Gastrocnemius medialis (tissue), 4 donors: ENCODE results near the gene ACKR2. TPM values are rescaled to one million over a fixed set of nuclear protein-coding genes. Genes with fewer than 3 reads are reported as not detected.

Experiments
- ATAC-seq, 2 donors: fragments of 150-250 bp; one replicate each; pipeline ENCODE4 v1.9.1; 2016
- DNase-seq, 2 donors: peaks; one replicate each; pipeline ENCODE4 v3.0.0-alpha.2; 2019
- H3K27ac ChIP-seq, 4 donors: fragments of 200-600 bp; sonication (generic); 1 replicate in 1 of 4; 2 replicates in 3 of 4; pipeline ENCODE4 v1.5.1; 2016 to 2018; ENCODE audit warnings: mild to moderate bottlenecking in 2 of 4, moderate library complexity in 1 of 4
- H3K27me3 ChIP-seq, 3 donors: fragments of 200-600 bp; sonication (generic) in 2 of 3; 1 replicate in 1 of 3; 2 replicates in 2 of 3; pipeline versions ENCODE4 v1.5.1 to v1.6.0; 2016 to 2019; ENCODE audit warnings: mild to moderate bottlenecking in 1 of 3, moderate library complexity in 1 of 3
- H3K36me3 ChIP-seq, 2 donors: fragments of 200-600 bp; sonication (generic) in 1 of 2; one replicate each; pipeline ENCODE4 v1.5.1; 2017 to 2018
- H3K4me1 ChIP-seq, 2 donors: fragments of 200-600 bp; sonication (generic) in 1 of 2; one replicate each; pipeline ENCODE4 v1.5.1; 2016 to 2017; ENCODE audit warnings: mild to moderate bottlenecking in 2 of 2
- H3K4me3 ChIP-seq, 4 donors: fragments of 200-600 bp; sonication (generic) in 3 of 4; 1 replicate in 1 of 4; 2 replicates in 3 of 4; pipeline ENCODE4 v1.5.1; 2016 to 2019; ENCODE audit warnings: mild to moderate bottlenecking in 2 of 4
- H3K9me3 ChIP-seq, 3 donors: fragments of 200-600 bp; sonication (generic) in 2 of 3; 1 replicate in 1 of 3; 2 replicates in 2 of 3; pipeline ENCODE4 v1.5.1; 2016 to 2019
- CTCF ChIP-seq, 5 experiments: fragments of 450-650 bp in 3 of 5; fragments of 200-600 bp in 2 of 5; sonication (generic) in 2 of 5; IDR thresholded peaks in 4 of 5; conservative IDR thresholded peaks in 1 of 5; 1 replicate in 4 of 5; 2 replicates in 1 of 5; pipeline ENCODE4 v1.5.1; 2016 to 2019; ENCODE audit warnings: antibody characterized with exemption in 5 of 5, mild to moderate bottlenecking in 3 of 5, moderate library complexity in 3 of 5
- POLR2A ChIP-seq, 2 donors: fragments of 450-650 bp; IDR thresholded peaks; one replicate each; pipeline ENCODE4 v1.6.1; 2017; ENCODE audit warnings: antibody characterized with exemption in 2 of 2, mild to moderate bottlenecking in 2 of 2, moderate library complexity in 2 of 2
- in situ Hi-C, 4 donors: fragments of 200-750 bp; cut with MboI; loops; one replicate each; pipeline versions ENCODE4 v1.15.0 to v1.8.0; 2017; ENCODE audit warnings: low sequenced_read_pairs in 4 of 4
- intact Hi-C: fragments of 100-400 bp; cut with DNase I; formaldehyde crosslinking; loops from one replicate; pipeline ENCODE4 v1.15.1; 2023; ENCODE audit warnings: low total_unique reads
- total RNA-seq, 4 donors: library from RNA; depleted of rRNA; stranded (reverse); fragments of >200 nt; gene quantifications; one replicate each; pipeline versions ENCODE4 v1.1.0 to v1.2.3, GENCODE V29; 2016

The ACKR2 gene
- total RNA-seq: 1 to 10 TPM in 1 of 4 donors, under 1 TPM in 2, not detected in 1; 0.23 to 1.1 (median 0.51) TPM

GRCh38 chr3:42809202-42809601 is at the start of gene ACKR2:
ACKR2 (plus strand) TSS chr3:42809445; CDS start chr3:42864503, 55,058 bp downstream.
- Histone ChIP-seq H3K9me3 (no peaks in the 10 kb centered on the region), H3K27me3 (no peaks in the 10 kb centered on the region), H3K4me1 (peaks cover 0 to 7% of the 10 kb centered on the region in 2 donors), H3K36me3 (no peaks in the 10 kb centered on the region), H3K4me3 (no peak within 1 kb of the TSS), H3K27ac (no peak within 1 kb of the TSS)
- ATAC-seq (no peak), DNase-seq (no peak)
- no peak for TF ChIP-seq POLR2A (IDR thresholded peaks at IDR 0.05)
- no peak for TF ChIP-seq CTCF (IDR thresholded peaks at IDR 0.05 in 4 of 5, conservative IDR thresholded peaks at IDR 0.05 in 1 of 5)
- intact Hi-C loops: loop anchor here (10.0 kb wide), 1 partner anchor 1594 kb away; no protein-coding TSS in a partner anchor
- in situ Hi-C loops: no loop called here

- Histone ChIP-seq H3K9me3 (no peaks in the 10 kb centered on the region), H3K36me3 (no peaks in the 10 kb centered on the region), H3K4me3 (no peak overlapping the region), H3K27ac (peak overlapping the region; percentile 39 to 60 (median 53)), H3K27me3 (no peaks in the 10 kb centered on the region), H3K4me1 (peaks cover 0 to 11% of the 10 kb centered on the region in 2 donors)
- TF ChIP-seq CTCF (IDR thresholded peaks at IDR 0.05 in 4 of 5, conservative IDR thresholded peaks at IDR 0.05 in 1 of 5) (no peak), POLR2A (IDR thresholded peaks at IDR 0.05) (no peak)
- DNase-seq (no peak), ATAC-seq (peak; percentile 34 to 40)
- in situ Hi-C loops (no loop called here), intact Hi-C loops (no loop called here)
Observed at GRCh38 chr3:42762046-42762724, 47.1 kb upstream of the ACKR2 start.

- in situ Hi-C loops (no loop called here), intact Hi-C loops (no loop called here)
- TF ChIP-seq CTCF (IDR thresholded peaks at IDR 0.05 in 4 of 5, conservative IDR thresholded peaks at IDR 0.05 in 1 of 5) (no peak), POLR2A (IDR thresholded peaks at IDR 0.05) (no peak)
- Histone ChIP-seq H3K4me1 (peaks cover 0 to 11% of the 10 kb centered on the region in 2 donors), H3K36me3 (no peaks in the 10 kb centered on the region), H3K9me3 (no peaks in the 10 kb centered on the region), H3K27ac (peak overlapping the region in 1 of 4 donors; percentile 54), H3K4me3 (no peak overlapping the region), H3K27me3 (no peaks in the 10 kb centered on the region)
- no peak for DNase-seq
- ATAC-seq: no peak
Observed at GRCh38 chr3:42763021-42763420, 46.2 kb upstream of the ACKR2 start.

- no peak overlapping the region for H3K27ac ChIP-seq
- H3K4me1 ChIP-seq: peaks cover 0 to 11% of the 10 kb centered on the region in 2 donors
- ATAC-seq (no peak), DNase-seq (no peak)
- TF ChIP-seq POLR2A (IDR thresholded peaks at IDR 0.05) (no peak), CTCF (IDR thresholded peaks at IDR 0.05 in 4 of 5, conservative IDR thresholded peaks at IDR 0.05 in 1 of 5) (no peak)
- H3K9me3 ChIP-seq: no peaks in the 10 kb centered on the region
- H3K4me3 ChIP-seq: no peak overlapping the region
- no peaks in the 10 kb centered on the region for H3K27me3 ChIP-seq
- H3K36me3 ChIP-seq: no peaks in the 10 kb centered on the region
- in situ Hi-C loops: no loop called here
- intact Hi-C loops: no loop called here
Observed at GRCh38 chr3:42764115-42764514, 45.1 kb upstream of the ACKR2 start.
